GM19467 (cell line): ENCODE results near the gene HTR2B.
"Not testable (repeated sequence)": the region's sequence is repeated elsewhere in the genome, so short reads cannot be mapped to it uniquely, and the experiment has no call there.

Experiments used
- ATAC-seq: cut with Tn5 transposase; IDR thresholded peaks from one replicate; pipeline ENCODE4 v1.9.1; 2021; ENCODE audit warnings: mild to moderate bottlenecking, moderate library complexity; ENCODE audit not compliant: unreplicated experiment

HTR2B gene

GRCh38 chr2:231124838-231125568 is at the start of gene HTR2B:
TSS of gene HTR2B (minus strand) at chr2:231125042. CDS start at chr2:231123764, 1,278 bp downstream.
- no peak for ATAC-seq

DNA sequence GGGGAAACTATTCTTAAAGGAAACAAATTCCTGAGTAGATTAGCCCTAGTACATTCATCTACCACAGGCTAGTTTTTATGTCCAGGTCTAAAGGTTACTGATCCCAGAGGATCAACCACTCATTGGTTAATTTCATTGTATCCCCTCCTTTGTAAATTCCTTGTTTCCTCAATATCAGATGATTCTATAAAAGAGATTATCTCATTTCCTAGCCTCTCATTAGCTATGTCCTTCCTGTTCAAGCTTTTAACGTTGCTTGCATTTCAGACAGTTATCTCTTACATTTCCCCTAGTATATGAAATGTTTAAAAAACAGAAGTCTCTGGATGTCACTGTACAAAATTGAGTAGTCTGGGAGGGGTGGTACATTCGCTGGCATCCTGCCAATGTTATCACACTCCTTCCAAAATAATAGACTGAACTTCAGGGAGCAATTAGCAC is 49.4 kb upstream of the HTR2B start:
- no peak for ATAC-seq

DNA sequence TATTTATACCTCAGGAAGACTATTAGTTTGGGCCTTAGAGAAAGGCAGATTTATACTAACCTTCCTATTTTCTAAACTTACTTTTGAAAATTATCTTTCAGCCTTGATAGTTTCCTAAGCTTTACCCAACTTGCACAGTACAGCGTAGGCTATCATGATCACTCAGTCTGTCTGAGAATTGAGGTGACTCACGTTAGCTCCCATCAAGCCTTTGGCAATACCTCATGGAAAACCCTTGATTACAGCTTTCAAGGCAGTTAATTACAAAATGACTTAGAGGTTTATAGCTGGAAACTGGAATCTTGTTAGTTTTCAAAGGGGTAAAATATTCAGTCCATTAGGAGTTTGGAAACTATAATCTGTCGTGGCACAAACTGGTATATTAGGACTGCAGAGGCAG is 47.2 kb upstream of the HTR2B start:
- no peak for ATAC-seq

DNA sequence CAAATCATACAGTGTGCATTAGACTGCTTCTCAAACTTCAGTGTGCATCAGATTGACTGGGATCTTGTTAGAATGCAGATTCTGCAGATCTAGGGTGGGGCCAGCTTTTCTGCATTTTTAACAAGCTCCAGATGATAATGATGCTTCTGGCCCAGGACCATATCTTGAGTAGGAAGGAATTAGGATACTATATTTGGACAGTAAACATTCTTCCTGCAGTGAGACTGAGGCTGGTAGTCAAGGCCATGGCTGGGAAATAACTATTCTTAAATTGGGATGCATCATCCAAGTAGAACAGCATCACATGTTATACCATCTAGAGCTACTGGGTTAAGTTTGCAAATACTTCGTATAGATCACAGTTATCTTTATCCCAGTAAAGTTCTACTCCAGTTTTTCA is 45.2 kb upstream of the HTR2B start:
- no peak for ATAC-seq

GRCh38 chr2:231169488-231169887 is 44.6 kb upstream of the HTR2B start:
- no peak for ATAC-seq

GRCh38 chr2:231168460-231169139 is 43.8 kb upstream of the HTR2B start:
- no peak for ATAC-seq

GRCh38 chr2:231167745-231168459 is 43.1 kb upstream of the HTR2B start:
- no peak for ATAC-seq

DNA sequence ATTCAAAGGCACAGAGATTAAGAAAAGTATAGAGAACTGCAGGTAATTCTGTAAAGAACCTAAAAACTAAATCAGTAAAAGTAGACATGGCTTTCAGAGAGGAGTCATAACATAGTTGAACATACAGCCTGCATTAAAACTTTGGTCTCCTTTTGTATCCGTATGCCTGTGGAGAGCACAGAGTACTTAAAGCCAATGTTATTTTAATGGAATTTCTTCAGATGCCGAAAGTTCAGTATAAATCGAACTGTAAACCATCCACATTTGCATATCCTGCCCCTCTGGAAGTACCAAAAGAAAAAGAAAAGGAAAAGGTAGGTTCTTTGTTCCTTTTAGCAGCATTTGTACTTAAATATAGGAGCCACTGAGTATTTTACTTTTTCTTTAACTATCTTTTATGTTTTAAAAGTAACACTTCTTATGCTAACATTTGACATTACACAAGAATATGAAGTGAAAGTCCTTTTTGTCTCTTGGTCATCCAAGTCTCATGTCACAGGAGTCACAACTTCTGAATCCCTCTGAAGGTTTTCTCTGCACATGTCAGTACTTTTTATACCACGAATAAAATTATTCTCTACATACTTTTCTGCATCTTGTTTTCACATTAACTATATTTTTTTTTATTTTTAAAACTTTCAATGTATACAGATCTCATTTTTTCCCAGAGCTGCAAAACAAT is 38.7 kb upstream of the HTR2B start:
- ATAC-seq = no peak

GRCh38 chr2:231163011-231163410 is 38.2 kb upstream of the HTR2B start:
- no peak for ATAC-seq

DNA sequence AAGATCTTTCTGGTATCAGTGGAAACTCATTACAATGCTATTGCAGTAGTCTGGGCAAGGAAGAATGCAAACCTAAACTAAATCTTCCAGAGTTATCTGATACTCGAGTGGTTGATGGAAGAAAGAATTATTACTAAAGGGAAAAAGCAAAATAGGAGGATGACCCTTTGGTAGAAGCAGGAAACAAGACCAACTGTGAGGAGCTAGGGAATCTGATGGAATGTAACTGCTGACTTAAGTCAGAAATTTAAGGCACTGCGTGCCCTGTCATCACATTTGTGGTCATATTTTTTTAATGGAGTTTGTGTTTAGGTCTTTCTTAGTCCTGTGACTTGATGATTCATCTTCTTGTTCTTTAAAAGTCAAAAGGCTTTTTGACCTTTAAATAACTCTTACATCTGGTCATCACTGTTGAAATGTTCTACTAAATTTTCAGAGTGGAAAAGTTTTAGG is 37.1 kb upstream of the HTR2B start:
- ATAC-seq = no peak

- ATAC-seq = no peak
Observed at GRCh38 chr2:231161252-231161839, 36.5 kb upstream of the HTR2B start.

- ATAC-seq = no peak
Observed at GRCh38 chr2:231160701-231161100, 35.9 kb upstream of the HTR2B start.

GRCh38 chr2:231159306-231159705 is 34.5 kb upstream of the HTR2B start:
- ATAC-seq = no peak

DNA sequence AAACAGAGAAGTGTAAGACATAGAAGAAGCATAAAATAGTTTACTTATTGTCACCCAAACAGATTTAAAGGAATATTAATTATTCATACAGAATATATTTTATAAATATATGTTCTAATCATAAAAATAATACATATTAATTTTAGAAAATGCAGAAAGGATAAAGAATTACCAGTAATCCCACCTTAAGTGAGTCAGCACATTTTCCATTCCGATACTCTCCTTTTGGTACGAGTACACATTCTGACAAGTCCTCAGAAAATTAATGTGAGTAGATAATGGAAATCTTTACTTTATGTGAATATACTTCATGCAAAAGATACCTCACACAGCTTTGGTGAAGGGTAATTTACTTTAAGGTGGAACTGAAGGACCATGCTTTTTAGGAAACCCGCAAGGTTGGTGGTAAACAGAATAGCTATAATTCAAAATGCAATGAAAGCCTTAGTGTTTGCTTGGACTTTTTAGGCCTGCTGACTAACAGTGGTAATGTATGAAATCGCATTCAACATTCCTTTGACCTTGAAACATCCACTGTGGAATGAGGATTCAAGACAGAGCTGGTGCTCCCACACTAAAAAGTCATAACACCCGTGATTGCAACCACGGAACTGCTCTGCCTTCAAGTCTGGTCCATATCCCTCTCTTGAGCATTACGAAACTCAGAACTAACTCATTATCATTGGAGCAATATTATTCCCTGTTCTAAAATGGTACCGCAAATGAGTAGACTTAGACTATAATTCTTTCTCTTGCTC is 28.1 kb upstream of the HTR2B start:
- no peak for ATAC-seq

- no peak for ATAC-seq
Observed at GRCh38 chr2:231146665-231147064, 21.8 kb upstream of the HTR2B start.

GRCh38 chr2:231144896-231145295 is 20.1 kb upstream of the HTR2B start:
- no peak for ATAC-seq

GRCh38 chr2:231140808-231141207 is 16.0 kb upstream of the HTR2B start:
- not testable (repeated sequence) for ATAC-seq

- ATAC-seq = no peak
Observed at GRCh38 chr2:231139796-231140195, 15.0 kb upstream of the HTR2B start.

GRCh38 chr2:231138699-231139098 is 13.9 kb upstream of the HTR2B start:
- ATAC-seq = no peak
